CD1c-positive myeloid dendritic cell (primary cell): ENCODE results near the gene PHLDA2.
"Not testable (repeated sequence)": the region's sequence is repeated elsewhere in the genome, so short reads cannot be mapped to it uniquely, and the experiment has no call there.

Experiments
- DNase-seq: peaks from one replicate; pipeline ENCODE4 v3.0.0-alpha.2; 2016; ENCODE audit errors: extremely low spot score

The PHLDA2 gene

DNA sequence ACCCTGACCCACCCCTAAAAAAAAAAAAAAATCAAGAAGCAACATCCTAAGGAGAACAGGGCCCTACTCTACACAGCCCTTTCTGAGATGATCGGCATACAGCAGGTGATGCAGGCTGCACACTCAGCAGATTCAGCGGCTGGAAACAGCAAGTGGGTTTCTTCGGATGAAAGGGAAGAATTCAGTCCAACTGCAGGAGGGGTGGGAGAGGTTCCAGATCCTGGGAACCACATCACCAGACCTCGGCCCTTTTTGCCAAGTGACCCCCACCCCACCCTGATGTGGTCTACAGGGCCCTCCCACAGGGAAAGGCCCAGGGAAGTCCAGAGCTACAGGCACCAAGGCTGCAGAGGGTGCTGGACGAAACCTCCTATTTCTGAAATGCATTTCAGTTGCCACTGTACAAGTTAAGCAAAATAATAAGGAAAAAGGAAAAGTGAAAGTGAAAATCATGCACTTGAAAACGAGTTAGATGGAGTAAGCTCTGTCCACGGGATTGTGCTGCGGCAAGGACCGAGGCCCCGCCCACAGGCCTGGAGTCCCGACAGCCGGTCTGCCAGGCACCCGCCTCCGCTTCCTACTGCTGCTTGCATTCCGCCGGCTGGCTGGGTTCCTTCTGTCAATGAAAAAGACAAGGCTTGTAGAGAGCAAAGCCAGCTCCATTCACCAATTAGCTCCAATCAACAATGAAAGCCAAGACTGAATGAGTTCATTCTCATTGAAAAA, 16.0 kb upstream of the PHLDA2 start:
- DNase-seq = peak; percentile 94

- DNase-seq = no peak
Observed at GRCh38 chr11:2944530-2944929, 15.3 kb upstream of the PHLDA2 start.

DNA sequence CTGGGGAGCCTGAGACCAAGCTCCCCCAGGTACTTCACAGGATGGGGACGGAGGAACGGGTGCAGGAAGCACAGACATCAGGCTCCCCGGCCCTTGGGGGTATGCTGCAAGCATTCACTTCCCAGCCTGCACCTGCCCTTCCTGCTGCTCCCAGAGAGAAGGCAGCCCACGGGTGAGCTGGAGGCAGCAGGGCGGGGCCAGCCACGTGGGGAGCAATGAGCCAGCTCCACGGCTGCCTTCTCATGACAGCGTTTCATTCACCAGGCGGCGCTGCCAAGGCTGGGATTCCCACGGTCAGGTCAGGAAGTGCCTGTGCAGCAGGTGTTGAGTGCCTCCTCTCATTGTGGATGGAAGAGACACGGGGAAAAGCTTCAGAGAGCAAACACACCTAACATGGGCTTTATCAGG, 14.5 kb upstream of the PHLDA2 start:
- peak; percentile 10 for DNase-seq

- no peak for DNase-seq
Observed at GRCh38 chr11:2942872-2943710, 13.9 kb upstream of the PHLDA2 start.

GRCh38 chr11:2942447-2942846, 13.2 kb upstream of the PHLDA2 start:
- no peak for DNase-seq

GRCh38 chr11:2940921-2941821, 12.0 kb upstream of the PHLDA2 start:
- peak; percentile 21 for DNase-seq

DNA sequence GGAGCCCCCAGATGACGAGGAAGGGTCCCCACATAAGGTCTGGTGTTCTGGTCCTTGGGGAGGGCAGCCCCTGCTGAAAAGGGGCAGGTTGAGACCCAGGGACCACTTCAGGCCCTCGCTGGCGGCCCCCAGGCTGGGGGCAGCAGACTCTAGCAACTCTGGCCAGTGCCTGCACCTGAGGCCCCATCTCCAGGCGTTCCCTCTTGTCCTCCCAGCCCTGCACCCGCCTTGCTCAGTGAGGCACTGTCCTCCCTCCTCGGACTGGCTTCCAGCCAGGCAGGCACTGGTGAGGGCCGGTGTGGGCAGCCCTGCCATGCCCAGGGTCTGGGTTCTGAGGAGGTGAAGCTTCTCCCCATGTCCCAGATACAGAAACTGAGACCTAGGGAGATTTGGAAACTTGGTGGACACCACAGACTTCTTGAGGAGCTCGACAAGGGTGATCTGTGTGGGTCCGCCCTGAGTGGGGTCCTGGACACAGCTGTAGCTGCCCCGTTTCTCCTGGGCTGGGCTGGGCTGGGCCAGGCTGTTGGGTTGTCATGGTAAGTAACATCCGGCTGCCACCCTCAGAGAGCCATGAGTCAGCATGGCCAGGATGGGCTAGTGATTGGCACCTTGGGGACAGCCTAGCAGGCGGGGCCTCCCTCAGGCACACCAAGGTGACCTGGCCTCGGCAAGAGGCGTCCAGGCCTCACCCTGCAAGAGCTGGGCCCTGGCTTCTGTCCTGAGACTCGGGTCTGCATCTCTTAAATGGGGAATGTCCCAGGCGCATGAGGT, 11.1 kb upstream of the PHLDA2 start:
- DNase-seq = peak; percentile 71

- not testable (repeated sequence) for DNase-seq
Observed at GRCh38 chr11:2938458-2939418, 9.5 kb upstream of the PHLDA2 start.

DNA sequence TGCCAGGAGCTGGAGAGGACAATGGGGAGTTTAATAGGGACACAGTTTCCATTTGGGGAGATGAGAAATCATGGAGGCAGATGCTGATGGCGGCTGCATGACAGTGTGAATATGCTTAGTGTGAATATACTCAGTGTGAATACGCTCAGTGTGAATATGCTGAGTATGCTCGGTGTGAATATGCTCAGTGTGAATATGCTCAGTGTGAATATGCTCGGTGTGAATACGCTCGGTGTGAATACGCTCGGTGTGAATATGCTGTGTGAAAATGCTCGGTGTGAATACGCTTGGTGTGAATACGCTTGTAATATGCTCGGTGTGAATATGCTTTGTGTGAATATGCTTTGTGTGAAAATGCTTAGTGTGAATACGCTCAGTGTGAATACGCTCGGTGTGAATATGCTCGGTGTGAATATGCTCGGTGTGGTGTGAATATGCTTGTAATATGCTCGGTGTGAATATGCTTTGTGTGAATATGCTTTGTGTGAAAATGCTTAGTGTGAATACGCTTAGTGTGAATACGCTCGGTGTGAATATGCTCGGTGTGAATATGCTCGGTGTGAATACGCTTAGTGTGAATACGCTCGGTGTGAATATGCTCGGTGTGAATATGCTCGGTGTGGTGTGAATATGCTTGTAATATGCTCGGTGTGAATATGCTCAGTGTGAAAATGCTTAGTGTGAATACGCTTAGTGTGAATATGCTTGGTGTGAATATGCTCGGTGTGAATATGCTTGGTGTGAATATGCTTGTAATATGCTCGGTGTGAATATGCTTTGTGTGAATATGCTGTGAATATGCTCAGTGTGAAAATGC, 8.6 kb upstream of the PHLDA2 start:
- not testable (repeated sequence) for DNase-seq

- DNase-seq = no peak
Observed at GRCh38 chr11:2934611-2935239, 5.5 kb upstream of the PHLDA2 start.

- DNase-seq = no peak
Observed at GRCh38 chr11:2934021-2934550, 4.9 kb upstream of the PHLDA2 start.

DNA sequence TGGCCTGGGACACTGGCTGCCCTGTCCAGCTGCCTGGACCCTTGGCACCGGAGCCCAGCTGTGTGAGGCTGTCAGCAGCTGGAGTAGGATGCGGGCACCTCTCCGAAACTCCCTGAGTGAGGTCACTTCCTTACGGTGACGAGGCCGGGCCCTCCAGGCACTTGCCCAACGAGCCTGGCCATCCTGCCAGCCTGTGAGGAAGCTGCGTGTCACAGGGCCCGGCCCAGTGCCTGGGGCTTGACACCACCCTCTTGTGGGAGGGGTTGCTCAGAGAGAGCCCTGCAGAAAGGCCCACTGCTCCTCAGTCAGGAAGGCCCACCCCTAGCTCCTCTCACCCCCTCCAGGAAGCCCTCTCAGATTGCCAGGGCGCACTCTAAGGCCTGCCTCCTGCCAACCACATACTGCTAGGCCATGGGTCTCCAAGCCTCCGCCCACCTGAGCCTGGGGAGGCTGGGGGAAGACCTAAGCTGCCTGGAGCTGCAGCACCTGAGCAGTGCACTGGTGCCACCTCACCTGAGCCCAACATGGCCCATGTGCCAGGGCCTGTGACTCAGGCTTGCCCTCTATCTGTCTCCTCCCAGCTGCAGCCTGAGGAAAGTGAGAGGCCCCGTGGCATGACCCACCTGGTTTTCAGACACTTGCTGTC, 4.3 kb upstream of the PHLDA2 start:
- DNase-seq = peak; percentile 96

DNA sequence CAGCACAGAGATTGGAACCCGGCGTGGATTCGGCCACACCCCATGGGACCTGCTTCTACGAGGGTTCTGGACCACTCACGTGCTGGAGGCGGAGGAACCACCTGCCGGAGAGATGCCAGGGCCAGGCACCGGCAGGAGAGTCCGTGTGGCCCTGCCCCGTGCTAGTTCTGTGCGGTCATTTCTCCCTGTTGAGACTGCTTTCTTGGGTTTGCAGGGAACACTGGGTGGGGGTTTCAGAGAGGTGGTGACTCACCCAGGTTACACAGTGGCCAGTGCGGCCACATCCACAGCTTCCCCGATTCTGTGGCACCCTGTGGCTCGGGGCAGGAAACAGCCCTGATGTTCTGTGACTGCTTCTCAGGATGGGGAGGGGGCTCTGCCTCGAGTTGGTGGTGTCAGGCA, 3.6 kb upstream of the PHLDA2 start:
- DNase-seq = peak; percentile 80

GRCh38 chr11:2931771-2932738, 2.8 kb upstream of the PHLDA2 start:
- no peak for DNase-seq

DNA sequence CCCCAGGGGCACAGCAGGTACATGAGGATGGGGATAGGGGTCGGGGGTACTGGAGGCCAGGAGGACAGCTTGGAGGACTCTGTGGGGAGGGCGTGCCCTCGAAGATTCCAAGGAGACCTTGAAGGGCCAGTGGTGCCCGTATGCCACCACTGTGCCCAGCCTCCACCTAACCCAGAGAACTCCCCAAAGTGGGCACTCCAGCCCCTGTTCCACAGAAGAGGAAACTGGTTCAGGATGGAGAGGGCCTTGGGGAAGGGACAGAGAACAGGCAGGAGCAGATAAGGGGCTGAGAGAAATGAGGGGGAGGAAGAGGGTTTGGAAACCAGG, 2.2 kb upstream of the PHLDA2 start:
- no peak for DNase-seq

GRCh38 chr11:2930704-2931419, 1.6 kb upstream of the PHLDA2 start:
- DNase-seq = peak; percentile 29
